ENCODE data around the gene RFC4.

Gene RFC4

DNA sequence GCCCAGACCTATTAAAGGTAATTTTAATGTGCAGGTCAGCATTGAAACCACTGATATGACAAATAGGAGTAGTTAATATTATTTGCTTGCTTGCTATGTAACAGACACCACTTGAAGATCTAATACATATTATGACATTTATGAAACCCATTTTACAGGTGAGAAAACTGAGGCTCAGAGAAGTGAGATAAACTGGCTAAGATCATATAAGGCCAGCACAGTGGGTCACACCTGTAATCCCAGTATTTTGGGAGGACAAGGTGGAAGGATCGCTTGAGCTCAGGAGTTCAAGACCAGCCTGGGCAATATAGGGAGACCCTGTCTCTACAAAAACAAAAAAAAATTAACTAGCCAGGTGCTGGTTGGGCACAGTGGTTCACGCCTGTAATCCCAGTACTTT is 56.0 kb downstream of the RFC4 start:
- no peak for DNase-seq (ENCODE audit: low spot score)

- peak; percentile 88 for DNase-seq (ENCODE audit: low spot score)
These were observed 60.3 kb downstream of the RFC4 start for GRCh38 chr3:186746008-186746407.

DNA sequence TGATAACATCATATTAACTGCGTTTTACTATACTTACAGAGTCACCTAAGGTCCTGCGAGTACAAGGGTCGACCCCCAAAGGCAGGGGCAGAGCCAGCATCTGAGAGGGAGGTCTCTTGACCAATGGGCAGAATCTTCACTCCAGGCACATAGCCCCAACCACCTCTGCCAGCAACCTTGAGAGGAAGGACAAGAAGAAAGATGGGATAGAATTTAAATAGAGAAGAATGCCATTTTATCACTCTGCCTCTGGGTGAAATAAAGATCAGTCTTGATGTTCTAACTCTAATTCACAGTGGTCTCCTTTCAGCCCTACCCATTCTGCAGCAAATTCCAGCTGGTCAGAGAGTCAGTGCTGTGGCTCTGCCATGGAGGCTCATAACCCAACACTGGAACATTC is 62.6 kb downstream of the RFC4 start:
- DNase-seq (ENCODE audit: low spot score) = no peak

DNA sequence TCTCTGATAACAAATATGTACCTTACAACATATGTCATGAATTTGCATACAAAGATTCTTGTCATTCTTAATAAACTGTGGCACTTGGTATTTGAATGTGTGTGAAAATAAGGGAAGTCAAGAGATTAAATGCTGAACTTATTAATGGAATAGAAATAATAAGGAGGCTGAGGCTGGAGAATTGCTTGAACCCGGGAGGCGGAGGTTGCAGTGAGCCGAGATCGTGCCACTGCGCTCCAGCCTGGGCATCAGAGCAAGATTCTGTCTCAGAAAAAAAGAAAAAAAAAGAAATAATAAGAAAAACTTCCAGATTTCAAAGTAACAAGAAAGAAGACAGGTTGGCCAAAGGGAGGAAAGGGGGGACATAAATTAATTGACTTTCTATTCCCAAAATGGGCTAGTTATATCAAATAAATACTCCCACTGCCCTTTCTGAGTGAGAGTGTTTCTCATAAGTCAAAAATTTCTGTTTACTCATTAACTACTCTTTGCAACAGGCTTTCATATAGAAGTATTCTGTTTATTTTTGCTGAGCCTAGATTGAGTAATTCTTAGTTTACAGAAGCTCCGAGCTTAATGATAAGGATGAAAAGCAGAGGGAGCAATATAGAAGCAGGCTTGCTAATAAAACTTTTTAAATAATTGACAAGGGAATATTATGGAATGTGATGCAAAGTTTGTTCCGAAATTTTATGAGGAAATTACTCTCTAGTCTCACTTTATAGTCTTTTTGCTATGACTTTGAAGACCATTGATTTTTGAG is 63.5 kb downstream of the RFC4 start:
- no peak for DNase-seq (ENCODE audit: low spot score)

Measured in kidney capillary endothelial cell (primary cell).